HG03521 (cell line): ENCODE data around the gene MKS1.

ENCODE experiments used
- ATAC-seq: cut with Tn5 transposase; IDR thresholded peaks from one replicate; pipeline ENCODE4 v1.9.1; 2021; ENCODE audit warnings: mild to moderate bottlenecking, moderate library complexity; ENCODE audit not compliant: unreplicated experiment

The MKS1 gene

DNA sequence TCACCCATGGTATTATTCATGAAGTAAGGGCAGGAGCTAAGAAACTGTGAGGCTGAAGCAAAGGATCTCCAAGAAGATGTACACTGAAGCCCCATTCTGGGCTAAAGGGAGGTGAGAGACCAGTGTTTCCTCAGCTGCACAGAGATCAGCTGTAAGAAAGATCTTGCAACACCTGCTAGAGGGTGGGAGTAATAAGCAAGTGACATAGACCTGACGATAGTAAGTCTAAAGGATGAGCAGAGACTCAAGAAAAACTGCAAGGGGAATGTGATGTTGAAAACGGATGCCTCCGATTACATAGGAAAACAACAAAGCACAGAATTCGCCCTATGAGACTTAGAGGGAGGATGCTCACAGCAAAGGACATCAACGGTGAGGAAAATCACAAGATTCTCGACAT, 52.4 kb downstream of the MKS1 start, which contains the start of gene OR4D2:
Gene OR4D2, plus strand, starts transcription at position 301 of the 400 bp plus-strand sequence. CDS start 2,674 bp downstream, outside the sequence.
- ATAC-seq: no peak

DNA sequence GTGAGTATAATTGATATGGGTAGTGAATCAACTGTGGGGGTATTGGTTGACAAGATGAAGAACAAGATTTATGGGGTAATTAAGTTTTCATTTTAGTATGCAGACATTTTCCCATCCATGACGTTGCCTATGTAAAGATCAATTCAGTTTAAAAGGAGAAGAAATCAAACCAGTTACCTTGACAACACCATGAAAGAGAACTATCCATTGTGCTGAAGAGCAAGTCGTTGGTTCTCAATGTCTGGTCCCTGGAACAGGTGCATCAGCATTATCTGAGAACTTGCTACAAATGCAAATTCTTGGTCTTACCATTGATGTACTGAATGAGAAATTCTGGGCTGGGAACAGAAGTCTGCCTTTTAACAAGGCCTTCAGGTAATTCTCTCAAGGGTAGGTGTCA, 53.1 kb downstream of the MKS1 start:
- ATAC-seq: no peak

DNA sequence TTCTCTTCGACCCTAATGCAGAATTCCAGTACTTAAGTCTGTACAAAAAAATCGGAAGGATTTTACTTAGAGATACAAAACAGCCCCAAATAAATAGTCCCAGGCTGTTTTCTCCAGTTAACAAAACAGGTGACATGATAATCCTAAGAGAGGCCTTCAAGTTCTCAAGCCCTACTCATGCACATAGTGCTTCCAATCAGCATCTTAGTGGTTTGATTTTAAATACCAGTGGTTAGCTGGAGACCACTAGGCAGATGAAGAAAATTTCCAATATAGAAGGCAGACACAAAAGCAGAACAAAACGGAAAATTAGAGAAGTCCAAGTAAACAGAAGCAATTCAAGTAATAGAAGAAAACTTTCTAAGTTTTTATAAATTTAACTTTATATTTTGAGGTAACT, 57.5 kb downstream of the MKS1 start:
- no peak for ATAC-seq

DNA sequence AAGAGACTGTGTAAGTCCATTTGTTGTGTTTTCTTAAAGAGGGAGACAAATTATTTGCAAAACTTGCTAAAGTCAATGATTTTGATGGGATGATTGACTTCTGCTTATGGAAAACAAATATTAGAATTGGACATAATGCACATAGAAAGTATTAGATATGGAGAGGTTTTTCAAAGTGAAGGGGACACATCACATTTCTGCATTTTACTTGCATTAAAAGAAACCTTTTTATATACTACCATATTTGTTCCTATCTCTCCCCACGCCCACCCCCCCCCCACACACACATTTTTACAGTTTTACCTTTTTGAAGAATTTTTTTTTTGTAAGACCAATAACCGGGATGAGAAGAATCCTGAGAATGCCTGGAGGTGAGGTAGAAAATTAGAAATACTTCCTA, 60.9 kb downstream of the MKS1 start:
- no peak for ATAC-seq

DNA sequence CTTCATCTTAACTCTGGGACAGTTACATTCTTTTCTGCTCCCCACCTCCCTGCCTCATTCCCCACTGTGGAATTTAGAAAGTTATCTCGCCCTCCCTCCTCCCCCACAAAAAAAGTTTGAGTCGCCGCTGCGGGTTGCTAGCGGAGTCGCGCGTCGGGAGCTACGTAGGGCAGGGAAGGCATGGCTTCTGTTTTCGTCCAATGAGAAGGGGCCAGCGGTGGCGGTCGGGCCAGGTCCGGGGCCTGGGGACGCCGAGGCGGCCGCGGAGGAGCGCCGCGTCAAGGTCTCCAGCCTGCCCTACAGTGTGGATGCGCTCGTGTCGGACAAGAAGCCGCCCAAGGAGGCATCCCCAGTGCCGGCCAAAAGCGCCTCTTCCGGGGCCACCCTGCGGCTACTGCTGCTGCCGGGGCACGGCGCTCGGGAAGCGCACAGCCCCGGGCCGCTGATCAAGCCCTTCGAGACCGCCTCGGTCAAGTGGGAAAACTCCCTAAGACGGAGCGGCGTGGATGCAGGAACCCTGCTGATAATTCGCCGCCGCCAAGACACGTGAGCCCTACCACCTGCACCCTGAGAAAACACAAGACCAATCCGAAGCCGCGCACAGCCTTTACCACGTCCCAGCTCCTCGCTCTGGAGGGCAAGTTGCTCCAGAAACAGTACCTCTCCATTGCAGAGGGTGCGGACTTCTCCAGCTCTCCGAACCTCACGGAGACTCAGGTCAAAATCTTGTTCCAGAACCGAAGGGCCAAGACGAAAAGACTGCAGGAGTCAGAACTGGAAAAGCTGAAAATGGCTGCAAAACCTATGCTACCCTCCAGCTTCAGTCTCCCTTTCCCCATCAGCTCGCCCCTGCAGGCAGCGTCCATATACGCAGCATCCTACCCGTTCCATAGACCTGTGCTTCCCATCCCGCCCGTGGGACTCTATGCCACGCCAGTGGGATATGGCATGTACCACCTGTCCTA, 61.9 kb downstream of the MKS1 start:
- no peak for ATAC-seq
